ENCODE data around the gene UBL4A. TPM values are rescaled to one million over a fixed set of nuclear protein-coding genes. Genes with fewer than 3 reads are reported as not detected.
A peak's percentile ranks its signal among the peaks of the same experiment; 100 is the strongest.

UBL4A gene
- total RNA-seq, 3 donors from 2014 or later: 36.2 to 40.1 (median 38.3) TPM

DNA sequence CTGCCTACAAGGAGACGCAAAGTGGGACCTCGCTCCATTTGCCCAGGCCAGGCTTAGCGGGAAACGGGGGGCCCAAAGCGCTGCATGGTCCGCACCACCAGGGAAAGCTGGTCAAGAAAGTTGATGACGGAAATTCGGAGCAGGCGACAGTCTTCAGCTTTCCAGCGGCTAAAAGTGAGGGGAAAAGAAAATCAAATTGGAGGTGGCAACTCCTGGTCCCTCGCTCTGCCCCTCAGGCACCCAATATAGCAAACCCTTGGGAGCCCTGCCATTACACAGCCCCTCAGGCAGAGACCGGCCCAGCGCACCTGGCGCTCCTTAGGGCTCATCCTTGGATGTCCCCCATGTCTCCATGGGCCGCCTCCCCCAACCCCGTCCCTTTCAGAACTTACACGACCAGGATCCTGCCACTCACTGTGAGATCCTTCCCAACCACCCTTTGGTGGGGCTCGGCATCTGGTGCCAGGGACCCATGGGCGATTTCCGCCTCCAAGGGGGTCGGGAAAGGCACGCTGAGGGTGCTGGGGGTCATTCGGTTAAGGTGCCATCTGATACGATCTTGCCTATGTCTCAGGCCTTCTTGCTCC, 8.4 kb downstream of the UBL4A start:
- intact Hi-C loops (cut with DNase I; ENCODE audit: low total_unique reads): no loop called here
- TF ChIP-seq, protein P1, sequence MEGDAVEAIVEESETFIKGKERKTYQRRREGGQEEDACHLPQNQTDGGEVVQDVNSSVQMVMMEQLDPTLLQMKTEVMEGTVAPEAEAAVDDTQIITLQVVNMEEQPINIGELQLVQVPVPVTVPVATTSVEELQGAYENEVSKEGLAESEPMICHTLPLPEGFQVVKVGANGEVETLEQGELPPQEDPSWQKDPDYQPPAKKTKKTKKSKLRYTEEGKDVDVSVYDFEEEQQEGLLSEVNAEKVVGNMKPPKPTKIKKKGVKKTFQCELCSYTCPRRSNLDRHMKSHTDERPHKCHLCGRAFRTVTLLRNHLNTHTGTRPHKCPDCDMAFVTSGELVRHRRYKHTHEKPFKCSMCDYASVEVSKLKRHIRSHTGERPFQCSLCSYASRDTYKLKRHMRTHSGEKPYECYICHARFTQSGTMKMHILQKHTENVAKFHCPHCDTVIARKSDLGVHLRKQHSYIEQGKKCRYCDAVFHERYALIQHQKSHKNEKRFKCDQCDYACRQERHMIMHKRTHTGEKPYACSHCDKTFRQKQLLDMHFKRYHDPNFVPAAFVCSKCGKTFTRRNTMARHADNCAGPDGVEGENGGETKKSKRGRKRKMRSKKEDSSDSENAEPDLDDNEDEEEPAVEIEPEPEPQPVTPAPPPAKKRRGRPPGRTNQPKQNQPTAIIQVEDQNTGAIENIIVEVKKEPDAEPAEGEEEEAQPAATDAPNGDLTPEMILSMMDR (IDR thresholded peaks at IDR 0.05): no peak
- TF ChIP-seq POLR2A (IDR thresholded peaks at IDR 0.05) (no peak), POLR2AphosphoS5 (IDR thresholded peaks at IDR 0.05) (no peak)
- H3K4me1 ChIP-seq: no peaks in the 10 kb centered on the region
- no peak for DNase-seq (ENCODE audit: low spot score in 2 of 2)
- H3K27ac ChIP-seq: peak overlapping the region; percentile 48 to 82
- no peaks in the 10 kb centered on the region for H3K36me3 ChIP-seq
- no peaks in the 10 kb centered on the region for H3K9me3 ChIP-seq
- peak overlapping the region; percentile 44 to 72 (median 48) for H3K4me3 ChIP-seq
- peaks cover 0 to 21% of the 10 kb centered on the region in 2 donors for H3K27me3 ChIP-seq

DNA sequence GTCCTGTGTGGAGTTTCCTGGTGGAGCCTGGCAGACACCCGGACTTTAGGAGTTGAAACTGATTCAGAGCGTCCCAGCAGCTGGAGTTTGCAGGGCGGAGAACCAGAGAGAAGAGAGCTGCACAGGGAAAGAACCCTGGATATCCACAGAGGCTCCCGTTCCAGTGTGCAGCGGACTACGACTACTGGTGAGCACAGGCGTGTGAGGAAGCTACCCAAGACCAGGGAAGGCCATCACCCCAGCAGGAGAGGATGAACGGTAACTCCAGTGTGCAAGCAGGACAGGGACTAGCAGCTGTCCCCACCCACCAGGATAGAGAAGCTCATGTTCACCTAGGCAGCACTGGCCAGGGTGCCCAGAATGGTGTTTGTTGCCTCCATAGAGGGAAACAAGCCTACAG, 9.6 kb downstream of the UBL4A start:
- H3K27me3 ChIP-seq: peaks cover 0 to 19% of the 10 kb centered on the region in 2 donors
- no peaks in the 10 kb centered on the region for H3K9me3 ChIP-seq
- intact Hi-C loops (cut with DNase I; ENCODE audit: low total_unique reads): no loop called here
- no peaks in the 10 kb centered on the region for H3K4me1 ChIP-seq
- TF ChIP-seq, protein P1 (IDR thresholded peaks at IDR 0.05): no peak
- TF ChIP-seq POLR2A (IDR thresholded peaks at IDR 0.05): no peak
- TF ChIP-seq POLR2AphosphoS5 (IDR thresholded peaks at IDR 0.05): no peak
- DNase-seq (ENCODE audit: low spot score in 2 of 2): no peak
- H3K27ac ChIP-seq: no peak overlapping the region
- H3K36me3 ChIP-seq: no peaks in the 10 kb centered on the region
- H3K4me3 ChIP-seq: no peak overlapping the region

DNA sequence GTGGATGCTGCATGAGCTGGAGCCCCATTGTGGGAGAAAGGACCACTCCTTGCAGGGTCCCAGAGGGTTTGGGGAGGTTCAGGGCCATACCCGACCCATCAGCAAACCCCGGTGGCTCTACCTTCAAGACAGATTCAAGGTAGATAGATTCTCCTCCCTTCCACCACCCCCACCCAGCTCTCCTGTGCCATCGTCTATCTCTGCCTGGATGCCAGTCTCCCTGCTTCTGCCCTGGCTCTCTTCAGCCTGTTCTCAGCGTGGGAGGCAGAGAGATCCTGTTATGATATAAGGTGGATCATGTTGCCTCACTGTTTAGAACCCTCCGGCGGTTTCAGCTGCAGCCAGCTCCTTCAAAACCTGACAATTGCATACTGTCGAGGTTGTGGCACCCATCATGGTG, 12.7 kb downstream of the UBL4A start:
- no peak overlapping the region for H3K4me3 ChIP-seq
- H3K27ac ChIP-seq: no peak overlapping the region
- H3K9me3 ChIP-seq: no peaks in the 10 kb centered on the region
- no peaks in the 10 kb centered on the region for H3K4me1 ChIP-seq
- no peaks in the 10 kb centered on the region for H3K36me3 ChIP-seq
- peaks cover 0 to 19% of the 10 kb centered on the region in 2 donors for H3K27me3 ChIP-seq
- TF ChIP-seq, protein P1 (IDR thresholded peaks at IDR 0.05): no peak
- no peak for TF ChIP-seq POLR2A (IDR thresholded peaks at IDR 0.05)
- no peak for TF ChIP-seq POLR2AphosphoS5 (IDR thresholded peaks at IDR 0.05)
- DNase-seq (ENCODE audit: low spot score in 2 of 2): no peak
- intact Hi-C loops (cut with DNase I; ENCODE audit: low total_unique reads): no loop called here

DNA sequence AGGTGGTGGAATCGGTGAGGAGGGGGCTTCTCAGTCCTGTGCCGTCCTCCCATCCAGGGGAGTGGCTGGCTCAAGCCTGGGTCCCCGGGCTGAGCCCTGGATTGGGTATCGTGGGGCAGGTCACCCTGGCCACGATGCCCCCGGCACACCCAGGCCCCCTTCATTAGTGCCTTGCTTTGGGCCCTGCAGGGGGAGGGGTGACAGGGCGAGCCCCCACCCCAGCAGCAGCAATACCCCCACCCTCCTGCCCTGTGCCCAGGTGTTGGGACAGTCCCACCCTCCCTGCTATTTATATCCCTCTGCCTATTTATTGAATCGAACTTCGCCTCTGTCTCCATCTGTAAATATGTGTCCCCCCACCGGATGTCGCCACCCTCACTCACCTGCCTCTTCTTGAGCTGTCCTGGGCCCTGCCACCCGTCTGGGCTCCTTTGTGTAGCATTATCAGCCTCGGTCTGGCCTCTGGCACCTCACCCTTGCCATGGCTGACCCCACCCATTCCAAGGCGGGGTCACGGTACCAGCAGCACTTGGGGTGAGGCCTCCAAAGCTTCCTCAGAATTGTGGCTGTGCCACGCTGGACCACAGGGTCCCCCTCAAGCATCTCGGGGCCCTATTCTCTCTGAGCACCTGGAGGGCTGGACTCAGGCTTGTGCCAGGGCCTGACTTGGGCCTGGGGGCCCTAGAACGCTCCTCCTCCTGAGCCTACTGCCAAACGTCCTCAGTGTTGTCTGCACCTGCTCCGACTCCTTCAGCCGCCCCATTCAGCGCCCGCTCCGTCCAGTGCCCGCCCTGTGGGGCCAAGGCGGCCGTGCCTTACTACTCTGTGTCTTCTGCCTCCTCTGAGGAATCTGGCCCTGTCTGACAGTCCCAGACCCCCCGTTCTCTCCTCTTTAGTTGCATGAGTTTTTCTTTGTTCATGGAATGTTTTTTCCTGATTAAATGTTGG, 13.5 kb downstream of the UBL4A start:
- Histone ChIP-seq H3K9me3 (no peaks in the 10 kb centered on the region), H3K27ac (no peak overlapping the region), H3K4me3 (no peak overlapping the region), H3K27me3 (peaks cover 0 to 19% of the 10 kb centered on the region in 2 donors), H3K4me1 (no peaks in the 10 kb centered on the region), H3K36me3 (no peaks in the 10 kb centered on the region)
- no peak for TF ChIP-seq POLR2AphosphoS5 (IDR thresholded peaks at IDR 0.05)
- TF ChIP-seq POLR2A (IDR thresholded peaks at IDR 0.05): no peak
- TF ChIP-seq, protein P1 (IDR thresholded peaks at IDR 0.05): no peak
- DNase-seq (ENCODE audit: low spot score in 2 of 2): no peak
- intact Hi-C loops (cut with DNase I; ENCODE audit: low total_unique reads): no loop called here

All from breast epithelium (tissue), 4 donors.